CD14-positive monocyte (primary cell): ENCODE data around the gene TCOF1. TPM values are rescaled to one million over a fixed set of nuclear protein-coding genes. Genes with fewer than 3 reads are reported as not detected.

Source experiments
- DNase-seq, 3 donors: peaks; one replicate each; pipeline ENCODE4 v3.0.0-alpha.2; 2011 to 2022
- H2AFZ ChIP-seq: 2 replicates; pipeline ENCODE4 v1.6.0; 2012; ENCODE audit warnings: mild to moderate bottlenecking, low read depth, low read length, inconsistent platforms; ENCODE audit not compliant: insufficient read depth, poor library complexity, severe bottlenecking
- H3K27ac ChIP-seq, 2 donors: 1 replicate in 1 of 2; 2 replicates in 1 of 2; pipeline ENCODE4 v1.5.1; 2012 to 2013; ENCODE audit warnings: low read length in 2 of 2, control low read depth in 1 of 2, inconsistent platforms in 1 of 2, low read depth in 1 of 2, mild to moderate bottlenecking in 1 of 2
- H3K27me3 ChIP-seq, 2 donors: one replicate each; pipeline versions ENCODE4 v1.6.0 to v1.6.1; 2011 to 2013; ENCODE audit warnings: low read length in 2 of 2; ENCODE audit not compliant: control insufficient read depth in 2 of 2, insufficient read depth in 2 of 2
- H3K36me3 ChIP-seq, 2 donors: replicated peaks in 1 of 2; 1 replicate in 1 of 2; 2 replicates in 1 of 2; pipeline versions ENCODE4 v1.5.1 to v1.6.1; 2012 to 2013; ENCODE audit warnings: low read length in 2 of 2, control low read depth in 1 of 2, inconsistent platforms in 1 of 2, mild to moderate bottlenecking in 1 of 2; ENCODE audit not compliant: insufficient read depth in 2 of 2, control insufficient read depth in 1 of 2
- H3K4me1 ChIP-seq, 2 donors: 1 replicate in 1 of 2; 2 replicates in 1 of 2; pipeline versions ENCODE4 v1.5.1 to v1.6.1; 2012 to 2013; ENCODE audit warnings: low read length in 2 of 2, control low read depth in 1 of 2, inconsistent platforms in 1 of 2, mild to moderate bottlenecking in 1 of 2, moderate library complexity in 1 of 2; ENCODE audit not compliant: insufficient read depth in 2 of 2, control insufficient read depth in 1 of 2
- H3K4me2 ChIP-seq: replicated peaks from 2 replicates; pipeline ENCODE3; 2012; ENCODE audit warnings: low read length, moderate library complexity, mild to moderate bottlenecking; ENCODE audit not compliant: poor library complexity, severe bottlenecking; ENCODE audit errors: extremely low read depth
- H3K4me3 ChIP-seq, 3 experiments: fragments of 200-600 bp in 1 of 3; sonication (generic) in 1 of 3; replicated peaks in 1 of 3; 1 replicate in 2 of 3; 2 replicates in 1 of 3; pipeline ENCODE4 v1.5.1; 2011 to 2013; ENCODE audit warnings: low read length in 3 of 3, mild to moderate bottlenecking in 3 of 3, control low read depth in 2 of 3, low read depth in 2 of 3, inconsistent platforms in 1 of 3, moderate library complexity in 1 of 3
- H3K79me2 ChIP-seq: 2 replicates; pipeline ENCODE4 v1.6.0; 2012; ENCODE audit warnings: mild to moderate bottlenecking, control low read depth, inconsistent platforms, low read length, moderate library complexity; ENCODE audit not compliant: insufficient read depth
- H3K9ac ChIP-seq: 2 replicates; pipeline ENCODE4 v1.6.0; 2017; ENCODE audit warnings: low read length, mild to moderate bottlenecking; ENCODE audit not compliant: insufficient read depth, poor library complexity, severe bottlenecking
- H3K9me3 ChIP-seq, 2 donors: replicated peaks in 1 of 2; 1 replicate in 1 of 2; 2 replicates in 1 of 2; pipeline versions ENCODE4 v1.5.1 to v1.6.1; 2012 to 2013; ENCODE audit warnings: low read length in 2 of 2, control low read depth in 1 of 2; ENCODE audit not compliant: control insufficient read depth in 1 of 2, insufficient read depth in 1 of 2
- H4K20me1 ChIP-seq: 2 replicates; pipeline ENCODE4 v1.6.0; 2012; ENCODE audit warnings: mild to moderate bottlenecking, low read length, control low read depth, moderate library complexity; ENCODE audit not compliant: insufficient read depth
- H3K27ac Mint-ChIP-seq, 7 donors: one replicate each; pipeline ENCODE4 v1.8.0; 2020; ENCODE audit warnings: mild to moderate bottlenecking in 7 of 7, mixed read lengths in 7 of 7, moderate library complexity in 6 of 7, inconsistent platforms in 2 of 7
- H3K27me3 Mint-ChIP-seq, 3 donors: one replicate each; pipeline ENCODE4 v1.8.0; 2021 to 2022; ENCODE audit warnings: low read depth in 3 of 3, mild to moderate bottlenecking in 3 of 3, mixed read lengths in 3 of 3, moderate library complexity in 3 of 3, inconsistent platforms in 1 of 3
- H3K36me3 Mint-ChIP-seq, 2 donors: one replicate each; pipeline ENCODE4 v1.8.0; 2020; ENCODE audit warnings: mixed read lengths in 2 of 2, inconsistent platforms in 1 of 2, mild to moderate bottlenecking in 1 of 2
- H3K4me1 Mint-ChIP-seq: one replicate; pipeline ENCODE4 v1.8.0; 2020; ENCODE audit warnings: mild to moderate bottlenecking, mixed read lengths
- H3K4me3 Mint-ChIP-seq, 2 donors: one replicate each; pipeline ENCODE4 v1.8.0; 2020; ENCODE audit warnings: mild to moderate bottlenecking in 2 of 2, mixed read lengths in 2 of 2, moderate library complexity in 1 of 2
- H3K9me3 Mint-ChIP-seq, 7 donors: one replicate each; pipeline ENCODE4 v1.8.0; 2020 to 2022; ENCODE audit warnings: mixed read lengths in 7 of 7, mild to moderate bottlenecking in 6 of 7, moderate library complexity in 6 of 7, inconsistent platforms in 2 of 7
- CTCF ChIP-seq: fragments of 200-600 bp; IDR thresholded peaks from one replicate; pipeline ENCODE4 v1.8.0; 2022; ENCODE audit warnings: antibody characterized with exemption, mild to moderate bottlenecking
- WGBS: methylation state at CpG from one replicate; pipeline ENCODE4 v1.1.5; 2013; ENCODE audit warnings: missing lambda C conversion rate; ENCODE audit not compliant: insufficient coverage; 5-methylcytosine and 5-hydroxymethylcytosine counted together
- intact Hi-C, 2 donors: fragments of 100-400 bp; cut with micrococcal nuclease; formaldehyde crosslinking; loops; one replicate each; pipeline versions ENCODE4 v1.15.0 to v1.15.1; 2023
- polyA plus RNA-seq, 3 donors: library from polyadenylated mRNA; depleted of rRNA in 1 of 3; unstranded in 2 of 3; stranded (reverse) in 1 of 3; fragments of 300-500 nt in 2 of 3; fragments of >200 nt in 1 of 3; fragmentation: Illumina TruSeq in 2 of 3; gene quantifications; 1 replicate in 2 of 3; 2 replicates in 1 of 3; pipeline ENCODE4 v1.2.3, GENCODE V29; 2012 to 2021

Gene TCOF1
- polyA plus RNA-seq, 3 donors = 1.4 to 18.0 (median 2.3) TPM

- H3K4me1 Mint-ChIP-seq = peaks cover 18% of the 10 kb centered on the region
- H3K9ac ChIP-seq = no peak overlapping the region
- H3K36me3 Mint-ChIP-seq = peaks cover 65 to 70% of the 10 kb centered on the region in 2 donors
- no peaks in the 10 kb centered on the region for H3K27me3 ChIP-seq
- peaks cover 0 to 2% (median 0%) of the 10 kb centered on the region in 7 donors for H3K9me3 Mint-ChIP-seq
- 94% methylated on average over 6 of the region's 9 CpGs for WGBS
- H3K36me3 ChIP-seq = peaks cover 46 to 53% of the 10 kb centered on the region in 2 donors
- no peaks in the 10 kb centered on the region for H3K9me3 ChIP-seq
- peaks cover 42% of the 10 kb centered on the region for H3K79me2 ChIP-seq
- intact Hi-C loops = loop anchor here (5.0 kb wide), 3 partner anchors 32 to 43 kb away; partner anchors contain the start of gene CD74 (in 2 of the 2)
- no peak for TF ChIP-seq CTCF
- no peak overlapping the region for H3K4me3 Mint-ChIP-seq
- H3K4me3 ChIP-seq = no peak overlapping the region
- no peak overlapping the region for H3K4me2 ChIP-seq
- H4K20me1 ChIP-seq = peaks cover 58% of the 10 kb centered on the region
- peaks cover 14 to 17% of the 10 kb centered on the region in 2 donors for H3K4me1 ChIP-seq
- no peak overlapping the region for H3K27ac ChIP-seq
- H3K27ac Mint-ChIP-seq = no peak overlapping the region
- H3K27me3 Mint-ChIP-seq = no peaks in the 10 kb centered on the region
- H2AFZ ChIP-seq = no peak overlapping the region
- no peak for DNase-seq
Measured at GRCh38 chr5:150444770-150445169, 87.3 kb downstream of the TCOF1 start.

- Histone ChIP-seq H3K27me3 (no peaks in the 10 kb centered on the region), H3K4me1 (peaks cover 14 to 17% of the 10 kb centered on the region in 2 donors), H3K27ac (no peak overlapping the region), H3K9me3 (no peaks in the 10 kb centered on the region), H3K36me3 (peaks cover 46 to 53% of the 10 kb centered on the region in 2 donors), H3K4me2 (no peak overlapping the region), H3K9ac (no peak overlapping the region), H2AFZ (no peak overlapping the region), H3K79me2 (peaks cover 42% of the 10 kb centered on the region), H4K20me1 (peaks cover 58% of the 10 kb centered on the region), H3K4me3 (no peak overlapping the region)
- H3K27ac Mint-ChIP-seq = peak overlapping the region in 4 of 7 donors; percentile 52 to 78 (median 65)
- peaks cover 18% of the 10 kb centered on the region for H3K4me1 Mint-ChIP-seq
- H3K36me3 Mint-ChIP-seq = peaks cover 59 to 65% of the 10 kb centered on the region in 2 donors
- intact Hi-C loops = loop anchor here (5.0 kb wide), 2 partner anchors 34 to 41 kb away; partner anchors contain the start of gene CD74 (in 2 of the 2)
- no peak overlapping the region for H3K4me3 Mint-ChIP-seq
- DNase-seq = no peak
- H3K27me3 Mint-ChIP-seq = no peaks in the 10 kb centered on the region
- 93% methylated on average over 2 of the region's 2 CpGs for WGBS
- TF ChIP-seq CTCF = no peak
- H3K9me3 Mint-ChIP-seq = peaks cover 0 to 2% (median 2%) of the 10 kb centered on the region in 7 donors
Measured at GRCh38 chr5:150446088-150446487, 88.6 kb downstream of the TCOF1 start.
